NAMALWA (cell line): ENCODE measurements around the gene ZNRF4.
"Not testable (repeated sequence)": the region's sequence is repeated elsewhere in the genome, so short reads cannot be mapped to it uniquely, and the experiment has no call there.

ENCODE experiments used
- DNase-seq: peaks from one replicate; pipeline ENCODE4 v3.0.0-alpha.2; 2015; ENCODE audit warnings: low spot score

Gene ZNRF4

GRCh38 chr19:5473646-5474045 lies 18.4 kb downstream of the ZNRF4 start:
- no peak for DNase-seq

- no peak for DNase-seq
Observed at GRCh38 chr19:5477451-5478215, 22.4 kb downstream of the ZNRF4 start.

GRCh38 chr19:5478241-5478924 lies 23.2 kb downstream of the ZNRF4 start:
- DNase-seq = no peak

GRCh38 chr19:5478925-5479588 lies 23.8 kb downstream of the ZNRF4 start:
- DNase-seq = no peak

GRCh38 chr19:5479958-5480357 lies 24.7 kb downstream of the ZNRF4 start:
- DNase-seq = no peak

- peak; percentile 49 for DNase-seq
Observed at GRCh38 chr19:5480427-5480836, 25.2 kb downstream of the ZNRF4 start.

- no peak for DNase-seq
Observed at GRCh38 chr19:5481957-5482356, 26.7 kb downstream of the ZNRF4 start.

- no peak for DNase-seq
Observed at GRCh38 chr19:5484398-5485285, 29.4 kb downstream of the ZNRF4 start.

- no peak for DNase-seq
Observed at GRCh38 chr19:5485286-5485636, 30.0 kb downstream of the ZNRF4 start.

GRCh38 chr19:5485658-5486057 lies 30.4 kb downstream of the ZNRF4 start:
- DNase-seq = not testable (repeated sequence)

GRCh38 chr19:5487222-5487621 lies 32.0 kb downstream of the ZNRF4 start:
- DNase-seq = no peak

GRCh38 chr19:5489551-5489950 lies 34.3 kb downstream of the ZNRF4 start:
- DNase-seq = no peak

GRCh38 chr19:5491565-5491964 lies 36.3 kb downstream of the ZNRF4 start:
- DNase-seq = no peak

- DNase-seq = no peak
Observed at GRCh38 chr19:5492281-5492634, 37.0 kb downstream of the ZNRF4 start.

GRCh38 chr19:5492635-5493409 lies 37.6 kb downstream of the ZNRF4 start:
- no peak for DNase-seq

- no peak for DNase-seq
Observed at GRCh38 chr19:5494773-5495172, 39.6 kb downstream of the ZNRF4 start.

GRCh38 chr19:5495792-5496191 lies 40.6 kb downstream of the ZNRF4 start:
- no peak for DNase-seq

- no peak for DNase-seq
Observed at GRCh38 chr19:5497297-5497696, 42.1 kb downstream of the ZNRF4 start.

GRCh38 chr19:5498830-5499550 lies 43.8 kb downstream of the ZNRF4 start:
- no peak for DNase-seq

GRCh38 chr19:5501907-5502306 lies 46.7 kb downstream of the ZNRF4 start:
- no peak for DNase-seq

GRCh38 chr19:5503598-5503997 lies 48.4 kb downstream of the ZNRF4 start:
- peak; percentile 51 for DNase-seq
